ENCODE measurements around the gene BACE1. TPM values are rescaled to one million over a fixed set of nuclear protein-coding genes. Genes with fewer than 3 reads are reported as not detected.
A peak's percentile ranks its signal among the peaks of the same experiment; 100 is the strongest.

Gene BACE1
- total and polyA plus RNA-seq, 2 of the 13 experiments (the other 11 are each of a cell fraction or from before 2014, with no cell fraction given) = 7.5 to 17.9 TPM

- TF ChIP-seq GMEB2 (CRISPR knock-in tag; IDR thresholded peaks at IDR 0.05; ENCODE audit: low read depth) (no peak), GPN1 (CRISPR knock-in tag; IDR thresholded peaks at IDR 0.05; ENCODE audit: borderline replicate concordance) (no peak), E2F5 (CRISPR knock-in tag; conservative IDR thresholded peaks at IDR 0.05) (no peak), GATAD2A (CRISPR knock-in tag; IDR thresholded peaks at IDR 0.05) (peak; percentile 72), ZBTB33 (CRISPR knock-in tag; IDR thresholded peaks at IDR 0.05) (no peak; the same call in 1 of the 2 replicates), TBX3 (IDR thresholded peaks at IDR 0.05; ENCODE audit: borderline replicate concordance) (no peak), ETV6 (CRISPR knock-in tag; conservative IDR thresholded peaks at IDR 0.05) (no peak), EP300 (IDR thresholded peaks at IDR 0.05; ENCODE audit: low read depth in 2 of 2, low read length in 2 of 2) (peak in 1 of 2 experiments; percentile 29; a peak in 1 of 4 replicates), EP300 (CRISPR knock-in tag; IDR thresholded peaks at IDR 0.05; ENCODE audit: borderline replicate concordance) (no peak), PPARG (CRISPR knock-in tag; conservative IDR thresholded peaks at IDR 0.05) (no peak), LRRFIP1 (CRISPR knock-in tag; conservative IDR thresholded peaks at IDR 0.05) (no peak), TOE1 (CRISPR knock-in tag; IDR thresholded peaks at IDR 0.05) (no peak; the same call in 1 of the 2 replicates), ZNF574 (CRISPR knock-in tag; IDR thresholded peaks at IDR 0.05) (peak; percentile 65; the same call in 1 of the 2 replicates), HNRNPLL (IDR thresholded peaks at IDR 0.05; ENCODE audit: low read depth, low read length, poor library complexity, severe bottlenecking) (no peak), ZNF251 (CRISPR knock-in tag; IDR thresholded peaks at IDR 0.05) (no peak), KDM5B (CRISPR knock-in tag; IDR thresholded peaks at IDR 0.05; ENCODE audit: borderline replicate concordance) (no peak), HOXD1 (CRISPR knock-in tag; IDR thresholded peaks at IDR 0.05) (0 out of 2 replicates have a peak, but pooled peaks have one; percentile 55), ZKSCAN8 (CRISPR knock-in tag; IDR thresholded peaks at IDR 0.05; ENCODE audit: borderline replicate concordance) (no peak), IRX3 (CRISPR knock-in tag; IDR thresholded peaks at IDR 0.05; ENCODE audit: borderline replicate concordance, low read depth) (no peak)
Observed at GRCh38 chr11:117299351-117300282, 16.4 kb downstream of the BACE1 start (continued).
